ENCODE results near the gene ABCA4. TPM values are rescaled to one million over a fixed set of nuclear protein-coding genes. Genes with fewer than 3 reads are reported as not detected.

The ABCA4 gene
- total RNA-seq, 1 experiment from 2014 or later, result 0.29 TPM

DNA sequence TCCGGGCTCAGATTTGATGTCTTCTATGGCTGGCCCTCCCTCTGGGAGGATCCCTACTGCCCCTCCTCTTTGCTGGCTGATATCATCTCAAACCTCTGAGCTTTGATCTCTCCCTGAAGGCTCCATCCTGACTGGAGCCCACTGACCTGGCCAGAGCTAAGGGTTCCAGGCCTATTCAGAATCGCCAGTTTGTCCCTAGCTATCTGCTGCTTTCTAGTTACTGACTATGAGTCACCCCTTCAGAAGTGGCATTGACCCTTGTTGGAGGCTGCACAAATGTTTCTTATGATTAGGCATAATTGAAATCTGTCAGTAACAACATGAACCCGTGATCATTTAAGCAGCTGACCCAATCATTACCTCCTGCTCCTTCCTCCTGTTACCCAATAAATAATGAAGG, 87.1 kb downstream of the ABCA4 start:
- no peaks in the 10 kb centered on the region for H3K9me3 ChIP-seq (ENCODE audit: low read length)
- H3K4me1 ChIP-seq (ENCODE audit: insufficient read depth, low read length), result peaks cover 28% of the 10 kb centered on the region
- H3K9me2 ChIP-seq (replicated peaks; ENCODE audit: low read length), result no peaks in the 10 kb centered on the region
- H3K4me2 ChIP-seq (ENCODE audit: low read length), result no peak overlapping the region
- ChIA-PET POLR2A (ENCODE audit: unreplicated experiment) (no interaction called here), CTCF (interaction anchor here (0.6 kb wide), 1 partner anchor 8 kb away, joined by 3 read pairs; no protein-coding TSS in a partner anchor)
- BruUV-seq (replicated peaks), result no TSS peak
- H2AFZ ChIP-seq (ENCODE audit: low read length), result no peak overlapping the region
- no peak for TF ChIP-seq EZH2 (IDR thresholded peaks at IDR 0.05; ENCODE audit: low read length, unreplicated experiment)
- DNase-seq, result no peak
- ATAC-seq, result no peak
- no peaks in the 10 kb centered on the region for H3K79me2 ChIP-seq (ENCODE audit: low read length)
- no peak overlapping the region for H3K4me3 ChIP-seq (ENCODE audit: low read length)
- H3F3A ChIP-seq (ENCODE audit: low read length, unreplicated experiment), result no peaks in the 10 kb centered on the region
- H4K20me1 ChIP-seq (ENCODE audit: low read length), result no peaks in the 10 kb centered on the region
- H3K36me3 ChIP-seq (ENCODE audit: low read depth, low read length), result no peaks in the 10 kb centered on the region
- no peak overlapping the region for H3K9ac ChIP-seq (ENCODE audit: low read length)
- H3K27ac ChIP-seq (ENCODE audit: low read length), result no peak overlapping the region
- intact Hi-C loops (cut with micrococcal nuclease), result no loop called here
- H3K27me3 ChIP-seq (ENCODE audit: low read length), result no peaks in the 10 kb centered on the region

DNA sequence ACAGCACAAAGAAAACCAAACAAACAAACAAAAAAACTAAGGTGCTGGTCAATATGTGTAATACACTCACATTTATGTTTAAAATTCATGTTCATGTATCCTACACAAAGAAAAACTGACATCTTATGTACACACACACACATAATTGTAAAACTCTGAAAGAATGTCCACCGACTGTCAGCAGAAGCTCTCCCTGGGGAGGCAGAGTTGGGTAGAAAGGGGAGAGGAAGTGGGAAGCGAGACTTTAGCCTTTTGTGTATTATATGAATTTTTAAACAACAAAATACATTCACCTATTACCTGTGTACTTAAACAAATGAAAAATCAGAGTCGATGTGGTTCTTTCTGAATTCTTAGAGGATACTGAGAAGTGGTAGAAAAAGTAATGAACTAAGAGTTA, 88.3 kb downstream of the ABCA4 start:
- H3K9me3 ChIP-seq (ENCODE audit: low read length), result no peaks in the 10 kb centered on the region
- no peak for DNase-seq
- H4K20me1 ChIP-seq (ENCODE audit: low read length), result no peaks in the 10 kb centered on the region
- no peaks in the 10 kb centered on the region for H3F3A ChIP-seq (ENCODE audit: low read length, unreplicated experiment)
- BruUV-seq (replicated peaks), result no TSS peak
- TF ChIP-seq, protein P1, sequence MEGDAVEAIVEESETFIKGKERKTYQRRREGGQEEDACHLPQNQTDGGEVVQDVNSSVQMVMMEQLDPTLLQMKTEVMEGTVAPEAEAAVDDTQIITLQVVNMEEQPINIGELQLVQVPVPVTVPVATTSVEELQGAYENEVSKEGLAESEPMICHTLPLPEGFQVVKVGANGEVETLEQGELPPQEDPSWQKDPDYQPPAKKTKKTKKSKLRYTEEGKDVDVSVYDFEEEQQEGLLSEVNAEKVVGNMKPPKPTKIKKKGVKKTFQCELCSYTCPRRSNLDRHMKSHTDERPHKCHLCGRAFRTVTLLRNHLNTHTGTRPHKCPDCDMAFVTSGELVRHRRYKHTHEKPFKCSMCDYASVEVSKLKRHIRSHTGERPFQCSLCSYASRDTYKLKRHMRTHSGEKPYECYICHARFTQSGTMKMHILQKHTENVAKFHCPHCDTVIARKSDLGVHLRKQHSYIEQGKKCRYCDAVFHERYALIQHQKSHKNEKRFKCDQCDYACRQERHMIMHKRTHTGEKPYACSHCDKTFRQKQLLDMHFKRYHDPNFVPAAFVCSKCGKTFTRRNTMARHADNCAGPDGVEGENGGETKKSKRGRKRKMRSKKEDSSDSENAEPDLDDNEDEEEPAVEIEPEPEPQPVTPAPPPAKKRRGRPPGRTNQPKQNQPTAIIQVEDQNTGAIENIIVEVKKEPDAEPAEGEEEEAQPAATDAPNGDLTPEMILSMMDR (conservative IDR thresholded peaks at IDR 0.05; ENCODE audit: low read depth, low read length), result no peak
- TF ChIP-seq EZH2 (IDR thresholded peaks at IDR 0.05; ENCODE audit: low read length, unreplicated experiment) (no peak), EZH2phosphoT487 (IDR thresholded peaks at IDR 0.05; ENCODE audit: borderline replicate concordance, low read length) (no peak)
- H2AFZ ChIP-seq (ENCODE audit: low read length), result no peak overlapping the region
- no peaks in the 10 kb centered on the region for H3K9me2 ChIP-seq (replicated peaks; ENCODE audit: low read length)
- H3K4me2 ChIP-seq (ENCODE audit: low read length), result no peak overlapping the region
- ChIA-PET POLR2A (ENCODE audit: unreplicated experiment) (no interaction called here), CTCF (no interaction called here)
- H3K79me2 ChIP-seq (ENCODE audit: low read length), result no peaks in the 10 kb centered on the region
- intact Hi-C loops (cut with micrococcal nuclease), result no loop called here
- H3K4me3 ChIP-seq (ENCODE audit: low read length), result no peak overlapping the region
- peaks cover 16% of the 10 kb centered on the region for H3K4me1 ChIP-seq (ENCODE audit: insufficient read depth, low read length)
- H3K27ac ChIP-seq (ENCODE audit: low read length), result no peak overlapping the region
- no peak for ATAC-seq
- no peaks in the 10 kb centered on the region for H3K36me3 ChIP-seq (ENCODE audit: low read depth, low read length)
- H3K27me3 ChIP-seq (ENCODE audit: low read length), result no peaks in the 10 kb centered on the region
- H3K9ac ChIP-seq (ENCODE audit: low read length), result no peak overlapping the region

DNA sequence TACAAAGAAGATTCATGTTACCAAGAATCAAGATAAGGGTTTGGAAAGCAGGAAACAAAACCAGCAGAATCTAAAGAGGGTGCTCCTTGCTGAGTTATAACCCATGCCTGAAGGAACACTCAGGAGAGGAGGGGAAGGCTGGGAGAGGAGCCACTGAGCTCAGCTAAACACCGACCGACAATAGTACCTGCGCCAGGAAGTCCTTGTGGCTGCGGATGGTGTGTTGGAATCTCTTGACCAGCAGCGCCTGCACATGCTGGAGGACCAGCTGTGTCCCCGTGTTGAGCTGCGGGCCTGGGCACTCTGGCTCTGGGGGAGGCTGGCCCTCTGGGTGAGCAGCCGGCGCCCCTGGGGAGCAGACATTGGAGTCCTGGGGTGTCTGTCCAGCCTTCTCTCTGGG, 89.4 kb downstream of the ABCA4 start:
- no peaks in the 10 kb centered on the region for H3F3A ChIP-seq (ENCODE audit: low read length, unreplicated experiment)
- ATAC-seq (no peak), DNase-seq (no peak)
- CTCF ChIA-PET, result no interaction called here
- H3K79me2 ChIP-seq (ENCODE audit: low read length), result no peaks in the 10 kb centered on the region
- H3K4me2 ChIP-seq (ENCODE audit: low read length), result no peak overlapping the region
- intact Hi-C loops (cut with micrococcal nuclease), result no loop called here
- TF ChIP-seq EZH2 (IDR thresholded peaks at IDR 0.05; ENCODE audit: low read length, unreplicated experiment) (no peak), EZH2phosphoT487 (IDR thresholded peaks at IDR 0.05; ENCODE audit: borderline replicate concordance, low read length) (no peak)
- TF ChIP-seq, protein P1 (conservative IDR thresholded peaks at IDR 0.05; ENCODE audit: low read depth, low read length), result no peak
- no TSS peak for BruUV-seq (replicated peaks)
- POLR2A ChIA-PET (ENCODE audit: unreplicated experiment), result no interaction called here
- no peaks in the 10 kb centered on the region for H3K9me2 ChIP-seq (replicated peaks; ENCODE audit: low read length)
- no peak overlapping the region for H3K4me3 ChIP-seq (ENCODE audit: low read length)
- no peaks in the 10 kb centered on the region for H3K27me3 ChIP-seq (ENCODE audit: low read length)
- H2AFZ ChIP-seq (ENCODE audit: low read length), result no peak overlapping the region
- H3K27ac ChIP-seq (ENCODE audit: low read length), result no peak overlapping the region
- H4K20me1 ChIP-seq (ENCODE audit: low read length), result no peaks in the 10 kb centered on the region
- peaks cover 8% of the 10 kb centered on the region for H3K4me1 ChIP-seq (ENCODE audit: insufficient read depth, low read length)
- no peaks in the 10 kb centered on the region for H3K36me3 ChIP-seq (ENCODE audit: low read depth, low read length)
- H3K9me3 ChIP-seq (ENCODE audit: low read length), result no peaks in the 10 kb centered on the region
- H3K9ac ChIP-seq (ENCODE audit: low read length), result no peak overlapping the region
